SK-N-MC (cell line): Measurements from ENCODE around the gene ZNF177.

Source experiments
- EZH2 ChIP-seq: fragments of 200-600 bp; sonication (generic); IDR thresholded peaks from one replicate; pipeline ENCODE4 v1.6.1; 2017; ENCODE audit warnings: antibody characterized with exemption
- FOXP2 ChIP-seq: optimal IDR thresholded peaks from 2 replicates; pipeline ENCODE3; 2011; ENCODE audit warnings: mild to moderate bottlenecking, moderate library complexity; ENCODE audit not compliant: insufficient read depth; ENCODE audit errors: extremely low read length, control extremely low read depth
- POLR2AphosphoS5 ChIP-seq: IDR thresholded peaks from 2 replicates; pipeline ENCODE4 v1.6.1; 2012; ENCODE audit warnings: mild to moderate bottlenecking, low read depth, low read length, borderline replicate concordance

DNA sequence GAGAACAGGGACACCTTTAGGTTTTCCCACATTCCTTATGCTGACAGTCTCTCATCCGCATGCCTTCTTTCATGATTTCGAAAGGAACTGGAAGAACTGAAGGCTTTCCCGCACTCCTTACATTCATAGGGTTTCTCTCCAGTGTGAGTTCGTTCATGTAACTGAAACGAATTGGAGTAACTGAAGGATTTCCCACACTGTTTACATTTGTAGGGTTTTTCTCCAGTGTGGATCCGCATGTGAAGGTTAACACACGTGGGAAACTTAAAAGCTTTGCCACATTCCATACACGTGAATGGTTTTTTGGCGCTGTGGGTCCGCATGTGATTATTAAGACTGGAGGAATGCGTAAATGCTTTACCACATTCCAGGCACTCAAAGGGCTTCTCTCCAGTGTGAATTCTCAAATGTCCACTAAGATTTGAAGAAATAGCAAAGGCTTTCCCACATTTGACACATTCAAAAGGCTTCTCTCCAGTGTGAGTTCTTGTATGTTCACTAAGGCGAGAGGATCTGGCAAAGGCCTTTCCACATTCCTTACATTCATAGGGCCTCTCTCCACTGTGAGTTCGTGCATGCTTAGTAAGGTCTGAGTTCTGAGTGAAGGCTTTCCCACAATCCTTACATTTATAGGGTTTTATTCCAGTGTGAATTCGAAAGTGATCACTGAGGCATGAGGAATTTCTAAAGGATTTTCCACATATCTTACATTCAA is 50.6 kb downstream of the ZNF177 start:
- TF ChIP-seq EZH2 (no peak), POLR2AphosphoS5 (no peak), FOXP2 (no peak)
